VCaP (cell line): Measurements from ENCODE around the gene GABRR2.
"Not testable (repeated sequence)": the region's sequence is repeated elsewhere in the genome, so short reads cannot be mapped to it uniquely, and the experiment has no call there.

Source experiments
- H3K27ac ChIP-seq: fragments of 450-650 bp; 2 replicates; pipeline ENCODE4 v1.5.1; 2017
- CTCF ChIP-seq: fragments of 450-650 bp; conservative IDR thresholded peaks from 2 replicates; pipeline ENCODE4 v1.5.1; 2017; ENCODE audit warnings: mild to moderate bottlenecking, moderate library complexity

Gene GABRR2

GRCh38 chr6:89311530-89311852 is 3.6 kb downstream of the GABRR2 start:
- TF ChIP-seq CTCF = no peak; the same call in 1 of the 2 replicates
- H3K27ac ChIP-seq = peak overlapping the region; percentile 65

GRCh38 chr6:89310929-89311328 is 4.2 kb downstream of the GABRR2 start:
- TF ChIP-seq CTCF = no peak
- peak overlapping the region; percentile 65; the same call in 1 of the 2 replicates for H3K27ac ChIP-seq

GRCh38 chr6:89308525-89309395 is 6.3 kb downstream of the GABRR2 start:
- TF ChIP-seq CTCF = no peak
- H3K27ac ChIP-seq = no peak overlapping the region

- not testable (repeated sequence) for H3K27ac ChIP-seq
These were observed 10.6 kb downstream of the GABRR2 start for GRCh38 chr6:89304517-89304916.

- TF ChIP-seq CTCF = no peak
- no peak overlapping the region for H3K27ac ChIP-seq
These were observed 12.2 kb downstream of the GABRR2 start for GRCh38 chr6:89302936-89303335.

- TF ChIP-seq CTCF = no peak
These were observed 12.8 kb downstream of the GABRR2 start for GRCh38 chr6:89302195-89302770.

GRCh38 chr6:89301586-89302194 is 13.4 kb downstream of the GABRR2 start:
- H3K27ac ChIP-seq = no peak overlapping the region
- no peak for TF ChIP-seq CTCF

More at GRCh38 chr6:89302195-89302770, 12.8 kb downstream of the GABRR2 start:
- no peak overlapping the region for H3K27ac ChIP-seq
